HEK293 (cell line): ENCODE results near the gene B3GLCT.

Source experiments
- CTCF ChIP-seq: fragments of 450-650 bp; formaldehyde crosslinking; IDR thresholded peaks from 2 replicates; pipeline ENCODE4 v1.5.1; 2016; ENCODE audit warnings: missing biosample characterization, missing genetic modification characterization
- ELK4 ChIP-seq: IDR thresholded peaks from 2 replicates; pipeline ENCODE4 v1.6.1; 2011; ENCODE audit warnings: mild to moderate bottlenecking, low read depth, low read length, borderline replicate concordance
- MEIS1 ChIP-seq: sonication (generic); formaldehyde crosslinking; IDR thresholded peaks from 2 replicates; pipeline ENCODE4 v1.8.1; 2022; ENCODE audit warnings: missing genetic modification reagents, mild to moderate bottlenecking, borderline replicate concordance
- PATZ1 ChIP-seq: fragments of 450-650 bp; formaldehyde crosslinking; IDR thresholded peaks from 2 replicates; pipeline ENCODE4 v1.5.1; 2016; ENCODE audit warnings: missing biosample characterization, missing genetic modification characterization
- SALL2 ChIP-seq: fragments of 450-650 bp; formaldehyde crosslinking; IDR thresholded peaks from 2 replicates; pipeline ENCODE4 v1.5.0; 2017; ENCODE audit warnings: missing biosample characterization, mild to moderate bottlenecking, missing genetic modification characterization, borderline replicate concordance
- ZNF121 ChIP-seq: fragments of 450-650 bp; formaldehyde crosslinking; IDR thresholded peaks from 2 replicates; pipeline ENCODE4 v1.5.1; 2016; ENCODE audit warnings: missing biosample characterization, missing genetic modification characterization
- ZNF184 ChIP-seq: fragments of 450-650 bp; IDR thresholded peaks from 2 replicates; pipeline ENCODE4 v1.5.1; 2018; ENCODE audit warnings: missing biosample characterization, mild to moderate bottlenecking, missing genetic modification characterization
- ZNF404 ChIP-seq: fragments of 450-650 bp; formaldehyde crosslinking; IDR thresholded peaks from 2 replicates; pipeline ENCODE4 v1.5.1; 2017; ENCODE audit warnings: missing biosample characterization, missing genetic modification characterization
- ZNF600 ChIP-seq: fragments of 450-650 bp; formaldehyde crosslinking; IDR thresholded peaks from 2 replicates; pipeline ENCODE4 v1.5.1; 2016; ENCODE audit warnings: missing biosample characterization, missing genetic modification characterization
- ZNF610 ChIP-seq: fragments of 450-650 bp; formaldehyde crosslinking; IDR thresholded peaks from 2 replicates; pipeline ENCODE4 v1.5.1; 2016; ENCODE audit warnings: missing biosample characterization, missing genetic modification characterization, borderline replicate concordance
- ZNF623 ChIP-seq: fragments of 450-650 bp; formaldehyde crosslinking; IDR thresholded peaks from 2 replicates; pipeline ENCODE4 v1.5.1; 2016; ENCODE audit warnings: missing biosample characterization, missing genetic modification characterization
- ZNF626 ChIP-seq: fragments of 450-650 bp; sonication (Bioruptor Pico); formaldehyde crosslinking; IDR thresholded peaks from 2 replicates; pipeline ENCODE4 v1.5.1; 2018; ENCODE audit warnings: missing biosample characterization, missing genetic modification characterization, inconsistent platforms
- ZSCAN5A ChIP-seq: fragments of 450-650 bp; formaldehyde crosslinking; IDR thresholded peaks from 2 replicates; pipeline ENCODE4 v1.5.1; 2016; ENCODE audit warnings: missing biosample characterization, missing genetic modification characterization

GRCh38 chr13:31199849-31200636 is at the start of gene B3GLCT:
- TF ChIP-seq ZNF184 (tag by site-specific recombination) (no peak), CTCF (tag by site-specific recombination) (no peak; the same call in 1 of the 2 replicates), ZNF404 (no peak), MEIS1 (no peak), ZNF626 (tag by site-specific recombination) (no peak), ZSCAN5A (tag by site-specific recombination) (no peak), SALL2 (tag by site-specific recombination) (no peak), PATZ1 (tag by site-specific recombination) (no peak), ZNF623 (tag by site-specific recombination) (no peak), ZNF600 (tag by site-specific recombination) (no peak), ZNF121 (tag by site-specific recombination) (no peak), ELK4 (no peak), ZNF610 (tag by site-specific recombination) (no peak)
